Smooth muscle cell (in vitro differentiated cells): ENCODE results near the gene TLE6. TPM values are rescaled to one million over a fixed set of nuclear protein-coding genes. Genes with fewer than 3 reads are reported as not detected.

ENCODE experiments used
- DNase-seq: peaks from one replicate; lab custom pipeline; 2025; ENCODE audit not compliant: unreplicated experiment; lab: John Stamatoyannopoulos, UW
- H2AFZ ChIP-seq: fragments of 200-600 bp; sonication (generic); 2 replicates; pipeline ENCODE4 v1.6.0; 2016; ENCODE audit warnings: antibody characterized with exemption, low read depth, mild to moderate bottlenecking
- H3F3A ChIP-seq: fragments of 200-600 bp; sonication (generic); 2 replicates; pipeline ENCODE4 v1.6.0; 2017; ENCODE audit warnings: antibody characterized with exemption, low read depth
- H3K27ac ChIP-seq: fragments of 200-600 bp; sonication (generic); 2 replicates; pipeline ENCODE4 v1.5.1; 2016; ENCODE audit warnings: low read depth, mild to moderate bottlenecking
- H3K27me3 ChIP-seq: fragments of 200-600 bp; sonication (generic); 2 replicates; pipeline ENCODE4 v1.6.1; 2016; ENCODE audit warnings: low read depth, mild to moderate bottlenecking
- H3K36me3 ChIP-seq: fragments of 200-600 bp; sonication (generic); 2 replicates; pipeline ENCODE4 v1.5.1; 2016; ENCODE audit warnings: low read depth
- H3K4me1 ChIP-seq: fragments of 200-600 bp; sonication (generic); 2 replicates; pipeline ENCODE4 v1.5.1; 2016; ENCODE audit warnings: low read depth
- H3K4me2 ChIP-seq: fragments of 200-600 bp; sonication (generic); 2 replicates; pipeline ENCODE4 v1.6.0; 2016; ENCODE audit warnings: mild to moderate bottlenecking
- H3K4me3 ChIP-seq: fragments of 200-600 bp; sonication (generic); 2 replicates; pipeline ENCODE4 v1.5.1; 2016; ENCODE audit warnings: mild to moderate bottlenecking
- H3K79me2 ChIP-seq: fragments of 200-600 bp; sonication (generic); 2 replicates; pipeline ENCODE4 v1.6.0; 2016; ENCODE audit warnings: low read depth, mild to moderate bottlenecking
- H3K9ac ChIP-seq: fragments of 200-600 bp; sonication (generic); 2 replicates; pipeline ENCODE4 v1.6.0; 2016; ENCODE audit warnings: low read depth
- H3K9me3 ChIP-seq: fragments of 200-600 bp; sonication (generic); replicated peaks from 2 replicates; pipeline ENCODE4 v1.5.1; 2016; ENCODE audit warnings: low read depth
- H4K20me1 ChIP-seq: fragments of 200-600 bp; sonication (generic); 2 replicates; pipeline ENCODE4 v1.6.0; 2016; ENCODE audit warnings: low read depth
- WGBS: methylation state at CpG from one replicate; pipeline ENCODE4 v1.1.7; 2016; ENCODE audit warnings: low lambda C conversion rate; 5-methylcytosine and 5-hydroxymethylcytosine counted together
- polyA plus RNA-seq: library from polyadenylated mRNA; unstranded; fragments of >200 nt; fragmentation: Nextera tagmentation; extraction: Ambion mirVana; gene quantifications from 2 replicates; pipeline ENCODE4 v1.2.1, GENCODE V29; 2016
- total RNA-seq: library from RNA; depleted of rRNA; stranded (reverse); fragments of >200 nt; gene quantifications from 2 replicates; pipeline ENCODE4 v1.2.3, GENCODE V29; 2014
- TF ChIP-seq, protein P1 (sequence below): fragments of 200-600 bp; sonication (generic); IDR thresholded peaks from 2 replicates; pipeline ENCODE4 v1.5.1; 2017; ENCODE audit warnings: borderline replicate concordance, mild to moderate bottlenecking, antibody characterized with exemption; ENCODE audit not compliant: insufficient read depth, poor library complexity, severe bottlenecking

The TLE6 gene
- total and polyA plus RNA-seq, 2 experiments from 2014 or later: 0.27 to 3.2 TPM

DNA sequence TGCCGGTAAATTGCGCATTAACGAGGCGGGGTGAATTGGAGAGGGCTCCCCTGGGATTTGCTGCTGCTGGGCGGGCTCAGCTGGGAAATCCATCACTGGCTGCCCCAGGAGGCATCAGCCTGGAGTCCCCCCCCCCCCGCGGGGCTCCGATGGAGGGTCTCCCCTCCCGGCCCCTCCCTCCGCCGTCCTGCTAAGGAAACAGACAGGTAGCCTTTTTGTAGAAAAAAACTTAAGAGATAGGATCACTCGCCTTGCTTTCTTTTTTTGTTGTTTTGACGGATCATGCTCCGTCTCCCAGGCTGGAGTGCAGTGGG lies 6.8 kb downstream of the TLE6 start:
- H3K9ac ChIP-seq: no peak overlapping the region
- H3F3A ChIP-seq: no peaks in the 10 kb centered on the region
- TF ChIP-seq, protein P1, sequence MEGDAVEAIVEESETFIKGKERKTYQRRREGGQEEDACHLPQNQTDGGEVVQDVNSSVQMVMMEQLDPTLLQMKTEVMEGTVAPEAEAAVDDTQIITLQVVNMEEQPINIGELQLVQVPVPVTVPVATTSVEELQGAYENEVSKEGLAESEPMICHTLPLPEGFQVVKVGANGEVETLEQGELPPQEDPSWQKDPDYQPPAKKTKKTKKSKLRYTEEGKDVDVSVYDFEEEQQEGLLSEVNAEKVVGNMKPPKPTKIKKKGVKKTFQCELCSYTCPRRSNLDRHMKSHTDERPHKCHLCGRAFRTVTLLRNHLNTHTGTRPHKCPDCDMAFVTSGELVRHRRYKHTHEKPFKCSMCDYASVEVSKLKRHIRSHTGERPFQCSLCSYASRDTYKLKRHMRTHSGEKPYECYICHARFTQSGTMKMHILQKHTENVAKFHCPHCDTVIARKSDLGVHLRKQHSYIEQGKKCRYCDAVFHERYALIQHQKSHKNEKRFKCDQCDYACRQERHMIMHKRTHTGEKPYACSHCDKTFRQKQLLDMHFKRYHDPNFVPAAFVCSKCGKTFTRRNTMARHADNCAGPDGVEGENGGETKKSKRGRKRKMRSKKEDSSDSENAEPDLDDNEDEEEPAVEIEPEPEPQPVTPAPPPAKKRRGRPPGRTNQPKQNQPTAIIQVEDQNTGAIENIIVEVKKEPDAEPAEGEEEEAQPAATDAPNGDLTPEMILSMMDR: no peak
- H3K9me3 ChIP-seq: no peaks in the 10 kb centered on the region
- no peaks in the 10 kb centered on the region for H3K36me3 ChIP-seq
- H3K4me2 ChIP-seq: peak overlapping the region; percentile 84
- no peaks in the 10 kb centered on the region for H3K79me2 ChIP-seq
- no peaks in the 10 kb centered on the region for H3K27me3 ChIP-seq
- peaks cover 17% of the 10 kb centered on the region for H3K4me1 ChIP-seq
- peak overlapping the region; percentile 45 for H3K4me3 ChIP-seq
- H4K20me1 ChIP-seq: no peaks in the 10 kb centered on the region
- 2% methylated on average over 14 of the region's 14 CpGs for WGBS
- no peak for DNase-seq
- H2AFZ ChIP-seq: peak overlapping the region; percentile 59
- no peak overlapping the region for H3K27ac ChIP-seq

DNA sequence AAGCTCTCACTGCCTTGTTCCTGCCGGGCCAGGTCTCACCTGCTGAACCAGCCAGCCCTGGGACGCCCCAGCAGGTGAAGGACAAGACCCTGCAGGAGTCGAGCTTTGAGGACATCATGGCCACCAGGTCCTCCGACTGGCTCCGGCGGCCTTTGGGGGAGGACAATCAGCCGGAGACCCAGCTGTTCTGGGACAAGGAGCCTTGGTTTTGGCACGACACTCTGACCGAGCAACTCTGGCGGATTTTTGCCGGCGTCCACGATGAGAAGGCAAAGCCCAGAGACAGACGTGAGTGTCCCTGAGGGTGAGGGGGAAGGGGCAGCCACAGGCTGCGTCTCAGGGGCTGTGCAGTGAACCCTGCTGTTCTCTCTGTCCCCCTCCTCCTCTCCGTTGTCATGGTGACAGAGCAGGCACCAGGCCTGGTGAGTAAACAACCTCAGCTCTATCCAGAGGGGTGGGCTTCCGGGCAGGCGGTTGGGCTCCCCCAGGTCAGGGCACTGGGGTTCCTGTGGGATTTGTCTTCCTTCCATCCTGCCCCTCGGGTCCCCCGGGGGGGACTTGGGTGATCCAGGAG lies 9.7 kb downstream of the TLE6 start:
- TF ChIP-seq, protein P1: no peak
- WGBS: 45% methylated on average over 20 of the region's 20 CpGs
- Histone ChIP-seq H3K4me2 (no peak overlapping the region), H2AFZ (no peak overlapping the region), H3K9ac (no peak overlapping the region), H3K27ac (no peak overlapping the region), H3K79me2 (no peaks in the 10 kb centered on the region), H3K4me3 (no peak overlapping the region), H4K20me1 (no peaks in the 10 kb centered on the region), H3K27me3 (no peaks in the 10 kb centered on the region), H3K4me1 (peaks cover 17% of the 10 kb centered on the region), H3K36me3 (no peaks in the 10 kb centered on the region), H3F3A (no peaks in the 10 kb centered on the region), H3K9me3 (no peaks in the 10 kb centered on the region)
- DNase-seq: no peak

DNA sequence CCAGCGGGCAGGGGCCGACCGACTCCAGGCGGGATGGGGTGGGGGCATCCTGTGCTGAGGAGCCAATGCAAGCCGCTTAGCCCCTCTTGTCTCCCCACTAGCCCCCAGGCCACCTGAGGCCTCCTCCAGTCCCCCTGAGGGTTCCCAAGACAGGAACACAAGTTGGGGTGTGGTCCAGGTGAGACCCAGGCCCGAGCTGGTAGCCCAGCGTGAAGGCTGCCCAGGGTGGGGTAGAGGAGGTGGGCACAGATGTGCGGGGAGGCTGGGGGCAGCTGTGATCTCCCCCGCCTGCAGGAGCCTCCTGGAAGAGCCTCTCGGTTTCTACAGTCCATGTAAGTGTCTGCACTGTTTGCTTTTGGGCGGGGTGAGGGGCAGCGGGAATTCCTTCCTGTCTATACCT lies 10.4 kb downstream of the TLE6 start:
- no peak overlapping the region for H3K9ac ChIP-seq
- no peaks in the 10 kb centered on the region for H3K27me3 ChIP-seq
- no peaks in the 10 kb centered on the region for H3F3A ChIP-seq
- H2AFZ ChIP-seq: no peak overlapping the region
- H3K4me1 ChIP-seq: peaks cover 15% of the 10 kb centered on the region
- no peak for DNase-seq
- no peaks in the 10 kb centered on the region for H4K20me1 ChIP-seq
- no peak overlapping the region for H3K27ac ChIP-seq
- H3K4me3 ChIP-seq: no peak overlapping the region
- no peaks in the 10 kb centered on the region for H3K79me2 ChIP-seq
- TF ChIP-seq, protein P1: no peak
- H3K9me3 ChIP-seq: no peaks in the 10 kb centered on the region
- H3K36me3 ChIP-seq: no peaks in the 10 kb centered on the region
- no peak overlapping the region for H3K4me2 ChIP-seq
- WGBS: 80% methylated on average over 11 of the region's 12 CpGs

DNA sequence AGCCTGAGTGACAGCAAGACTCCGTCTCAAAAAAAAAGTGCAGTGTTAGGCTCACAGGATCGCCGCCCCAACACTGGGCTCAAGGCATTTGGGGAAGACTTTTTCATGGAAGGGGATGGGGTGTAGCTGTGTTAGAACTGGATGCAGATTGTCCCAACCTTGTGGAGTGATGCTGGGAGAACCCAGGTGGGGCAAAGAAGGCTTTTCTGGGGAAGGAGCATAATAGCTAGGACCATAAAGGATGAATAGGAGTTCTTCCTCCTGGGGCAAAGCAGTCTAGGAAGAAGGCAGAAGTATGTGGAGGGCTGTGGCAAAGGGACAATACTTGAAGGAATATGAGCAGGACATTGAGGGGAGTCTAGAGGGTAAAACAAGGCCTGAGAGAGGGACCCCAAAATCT lies 11.2 kb downstream of the TLE6 start:
- no peak for DNase-seq
- Histone ChIP-seq H3K79me2 (no peaks in the 10 kb centered on the region), H3K4me3 (no peak overlapping the region), H3K4me1 (peaks cover 11% of the 10 kb centered on the region), H4K20me1 (no peaks in the 10 kb centered on the region), H3K27me3 (no peaks in the 10 kb centered on the region), H3K9ac (no peak overlapping the region), H3K36me3 (no peaks in the 10 kb centered on the region), H3K9me3 (no peaks in the 10 kb centered on the region), H3K4me2 (no peak overlapping the region), H3K27ac (no peak overlapping the region), H2AFZ (no peak overlapping the region), H3F3A (no peaks in the 10 kb centered on the region)
- 92% methylated on average over 3 of the region's 3 CpGs for WGBS
- TF ChIP-seq, protein P1: no peak
